GM10847 (cell line): ENCODE measurements around the gene TYK2.

Source experiments
- POLR2A ChIP-seq: IDR thresholded peaks from 2 replicates; pipeline ENCODE4 v1.6.1; 2011; ENCODE audit not compliant: insufficient read length; ENCODE audit errors: extremely low read depth

Gene TYK2

GRCh38 chr19:10395003-10395402, 14.6 kb upstream of the TYK2 start:
- no peak for TF ChIP-seq POLR2A

- TF ChIP-seq POLR2A: no peak
Observed at GRCh38 chr19:10393137-10393536, 12.8 kb upstream of the TYK2 start.

DNA sequence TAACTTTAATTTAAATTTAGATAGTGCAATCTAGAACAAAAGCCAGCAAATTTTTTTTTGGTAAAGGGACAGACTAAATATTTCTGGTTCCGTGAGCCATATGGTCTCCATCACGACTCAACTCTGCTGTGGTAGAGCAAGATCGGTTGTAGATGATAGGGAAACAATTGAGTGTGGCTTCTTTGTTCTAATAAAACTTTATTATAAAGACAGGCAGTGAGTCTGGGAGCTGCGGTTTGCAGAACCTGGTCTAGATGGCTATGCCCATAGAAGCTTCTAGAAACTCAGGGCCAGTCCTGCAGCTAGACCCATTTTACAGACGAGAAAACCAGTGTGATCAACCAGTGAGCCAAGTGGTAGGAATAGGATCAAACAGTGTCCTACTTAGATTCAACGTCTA, 11.7 kb upstream of the TYK2 start:
- TF ChIP-seq POLR2A: no peak

DNA sequence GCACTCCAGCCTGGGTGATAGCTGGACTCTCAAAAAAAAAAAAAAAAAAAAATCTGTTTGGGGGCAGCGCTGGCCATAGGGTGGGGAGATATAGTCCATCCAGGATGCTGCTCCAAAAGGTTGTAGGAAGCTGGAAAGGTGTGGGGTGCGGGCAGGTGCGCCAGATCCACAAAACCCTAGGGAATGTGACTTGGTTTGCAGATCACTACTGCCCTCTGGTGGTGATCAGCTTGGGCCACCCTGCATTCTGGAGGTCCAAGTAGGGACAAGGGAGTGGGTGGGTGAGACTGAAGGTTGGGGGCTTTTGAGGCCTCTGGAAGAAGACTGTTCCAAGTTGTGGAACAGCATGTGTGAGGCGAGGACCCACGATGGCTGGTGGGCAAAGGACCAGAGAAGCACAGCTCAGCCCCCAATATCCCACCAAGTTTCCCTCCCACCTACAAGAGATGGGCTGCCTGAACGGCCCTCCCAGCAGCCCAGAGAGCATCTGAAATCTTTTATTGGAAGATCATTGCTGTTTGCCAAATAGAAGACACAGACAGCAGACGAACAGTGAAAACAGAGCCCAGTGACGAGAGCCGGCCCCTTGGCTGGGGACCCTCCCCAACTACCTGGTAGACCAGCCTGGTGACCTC, 10.4 kb upstream of the TYK2 start:
- TF ChIP-seq POLR2A: no peak

DNA sequence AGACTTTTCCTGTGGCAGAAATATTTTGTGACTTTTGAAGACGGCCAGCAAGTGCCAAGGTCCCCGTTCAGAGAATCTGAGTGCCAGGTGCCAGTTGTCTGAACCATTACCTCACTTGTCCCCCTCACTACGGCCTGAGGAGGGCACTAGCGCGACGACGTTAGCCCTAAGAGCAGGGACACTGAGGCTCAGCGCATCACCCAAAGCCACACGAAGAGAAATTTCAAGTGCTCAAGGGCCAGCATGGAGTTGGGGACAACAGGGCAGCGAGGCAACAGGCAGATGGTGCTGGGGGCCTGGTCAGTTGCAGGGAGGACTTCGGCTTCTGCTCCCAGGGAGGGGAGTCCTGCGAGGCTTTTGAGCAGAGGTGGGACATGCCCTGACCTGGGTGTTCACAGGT, 9.5 kb upstream of the TYK2 start:
- no peak for TF ChIP-seq POLR2A

DNA sequence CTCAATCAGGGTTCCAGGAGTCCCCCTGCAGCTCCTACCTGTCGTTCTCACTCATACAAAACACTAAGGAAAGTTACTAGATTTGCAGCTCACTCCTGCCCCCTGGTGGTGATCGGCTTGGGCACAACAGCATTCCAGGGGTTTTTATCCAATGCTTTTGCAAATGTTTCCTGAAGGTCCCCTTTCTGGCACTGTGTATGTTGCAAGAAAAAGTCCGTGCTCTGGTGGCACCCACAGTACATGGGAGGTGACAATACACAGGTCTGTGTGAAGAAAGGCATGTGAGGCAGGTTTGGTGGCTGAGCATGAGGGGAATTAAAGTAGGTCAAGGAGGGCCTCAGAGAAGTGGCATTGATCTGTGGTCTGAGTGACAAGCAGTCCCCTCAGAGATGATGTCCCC, 8.6 kb upstream of the TYK2 start:
- TF ChIP-seq POLR2A: no peak

DNA sequence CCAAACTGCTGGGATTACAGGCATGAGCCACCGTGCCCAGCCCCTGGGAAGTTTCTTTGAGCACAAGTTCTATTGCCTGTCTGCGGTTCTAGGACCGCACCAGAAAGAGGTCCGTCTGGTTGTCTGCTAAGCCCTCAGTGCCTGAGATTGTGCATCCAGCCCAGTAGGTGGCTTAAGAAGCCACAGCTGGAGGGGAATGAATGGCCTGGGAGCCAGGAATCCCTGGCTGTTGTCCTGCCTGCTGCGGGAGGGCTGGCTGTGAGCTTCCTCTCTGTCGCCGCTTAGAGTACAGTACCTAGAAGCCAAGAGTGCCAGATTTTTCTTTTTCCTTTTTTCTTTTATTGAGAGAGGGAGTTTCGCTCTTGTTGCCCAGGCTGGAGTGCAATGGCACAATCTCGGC, 4.2 kb upstream of the TYK2 start:
- no peak for TF ChIP-seq POLR2A

DNA sequence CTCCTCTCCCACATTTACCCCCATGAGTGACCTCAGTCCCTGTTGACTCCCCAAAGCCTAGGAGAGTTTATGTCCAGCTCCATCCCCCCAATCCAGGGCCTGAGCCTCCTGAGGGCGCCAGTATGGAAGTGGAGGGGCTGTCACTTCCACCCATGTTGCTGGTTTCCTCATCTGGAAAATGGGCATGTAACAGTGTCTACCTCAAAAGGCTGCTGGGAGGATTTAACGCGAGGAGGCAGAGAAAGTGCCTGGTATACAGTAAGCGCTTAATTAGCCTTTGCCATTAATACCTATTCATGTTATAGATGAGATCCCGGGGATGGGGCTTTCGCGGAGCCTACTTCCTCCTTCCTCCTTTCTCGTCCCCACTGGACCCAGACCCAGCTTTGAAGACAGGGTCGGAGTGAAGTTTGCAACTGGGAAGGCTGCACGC, 476 bp downstream of the TYK2 start:
- TF ChIP-seq POLR2A: no peak

DNA sequence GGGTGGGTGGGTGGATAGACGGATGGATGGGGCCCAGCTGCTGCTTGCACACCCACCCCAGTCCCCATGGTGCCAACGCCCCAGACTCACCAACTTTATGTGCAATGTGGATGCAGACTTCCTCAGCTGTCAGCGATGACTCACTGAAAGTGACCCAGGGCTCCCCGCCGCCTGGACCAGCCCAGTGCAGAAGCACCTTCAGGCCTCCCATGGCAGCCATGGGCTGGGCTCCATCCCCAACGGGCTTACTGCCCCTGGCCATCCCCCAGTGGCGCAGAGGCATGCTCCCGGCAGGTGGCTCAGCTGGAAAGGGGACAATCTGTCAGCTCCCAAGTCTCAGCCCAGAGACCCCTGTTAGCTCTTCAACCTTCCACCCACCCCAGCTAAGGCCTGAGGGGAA, 2.2 kb downstream of the TYK2 start:
- no peak for TF ChIP-seq POLR2A

GRCh38 chr19:10374931-10375330, 5.4 kb downstream of the TYK2 start:
- no peak for TF ChIP-seq POLR2A

GRCh38 chr19:10372690-10373089, 7.7 kb downstream of the TYK2 start:
- TF ChIP-seq POLR2A: no peak

GRCh38 chr19:10368101-10368803, 12.1 kb downstream of the TYK2 start:
- TF ChIP-seq POLR2A: no peak

DNA sequence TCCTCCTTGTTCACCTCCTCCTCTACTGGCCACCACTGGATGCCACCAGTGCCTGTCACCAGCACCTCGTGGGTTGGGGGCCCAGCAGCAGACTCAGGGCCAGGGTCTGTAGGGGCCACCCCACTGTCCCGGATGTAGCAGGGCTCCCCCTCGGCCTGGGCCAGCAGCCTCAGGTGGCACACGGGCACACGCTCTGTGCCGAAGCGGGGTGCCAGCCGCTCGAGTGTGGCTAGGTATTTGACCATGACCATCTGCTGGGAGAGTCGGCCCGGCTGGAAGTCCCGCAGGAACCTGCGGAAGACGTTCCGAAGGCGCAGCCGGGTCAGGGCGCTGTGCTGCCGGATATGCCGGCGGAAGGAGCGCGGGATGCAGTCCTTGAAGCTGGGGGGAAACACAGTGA, 14.9 kb downstream of the TYK2 start:
- TF ChIP-seq POLR2A: no peak

DNA sequence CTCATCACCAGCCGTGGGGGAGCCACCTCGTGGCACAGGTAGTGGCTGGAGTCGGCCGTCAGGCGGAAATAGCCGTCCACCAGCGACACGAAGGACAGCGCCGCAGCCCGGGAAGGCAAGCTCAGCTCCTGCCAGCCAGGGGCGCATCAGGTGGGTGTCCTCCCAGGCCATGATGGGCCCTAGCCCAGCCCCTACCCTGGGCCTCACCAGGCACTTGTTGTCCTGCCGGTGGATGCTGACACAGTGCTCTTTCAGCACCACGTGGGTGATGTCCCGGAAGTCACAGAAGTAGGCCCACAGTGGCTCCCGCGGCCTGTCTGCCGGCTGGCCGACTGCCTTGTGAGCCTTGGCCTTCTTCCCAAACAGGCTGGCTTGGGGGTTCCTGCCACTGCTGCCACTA, 15.7 kb downstream of the TYK2 start:
- no peak for TF ChIP-seq POLR2A

DNA sequence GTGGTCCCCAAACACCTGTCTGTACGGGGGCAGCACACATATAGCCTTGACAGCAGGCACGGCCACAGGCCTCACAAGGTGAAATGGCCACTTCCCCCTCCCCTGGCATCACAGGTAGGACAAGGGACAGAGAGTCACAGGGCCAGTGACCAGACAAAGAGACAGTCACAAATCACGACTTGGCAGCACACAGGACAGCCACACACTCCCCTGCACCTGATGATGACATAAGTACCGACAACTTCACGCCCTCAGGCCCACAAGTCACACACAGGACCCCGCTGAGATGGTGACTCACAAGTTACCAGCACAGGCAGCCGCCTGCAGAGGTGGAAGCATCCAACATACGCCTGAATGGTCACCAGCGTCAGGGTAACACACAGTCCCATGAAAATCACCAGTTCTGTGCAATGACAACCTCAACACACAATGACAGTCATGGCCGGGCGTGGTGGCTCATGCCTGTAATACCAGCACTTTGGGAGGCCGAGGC, 16.5 kb downstream of the TYK2 start:
- TF ChIP-seq POLR2A: no peak

- TF ChIP-seq POLR2A: no peak
Observed at GRCh38 chr19:10362259-10362658, 18.1 kb downstream of the TYK2 start.

GRCh38 chr19:10361569-10362011, 18.8 kb downstream of the TYK2 start:
- no peak for TF ChIP-seq POLR2A
